Astrocyte (in vitro differentiated cells and primary cell): ENCODE results near the gene STXBP3.

Source experiments
- EZH2 ChIP-seq: IDR thresholded peaks from 2 replicates; pipeline ENCODE4 v1.6.1; 2012; ENCODE audit warnings: mild to moderate bottlenecking, low read length, inconsistent platforms; ENCODE audit not compliant: insufficient read depth
- TF ChIP-seq, protein P1 (sequence below): IDR thresholded peaks from 2 replicates; pipeline ENCODE4 v1.5.1; 2011; ENCODE audit warnings: low read depth, mild to moderate bottlenecking, inconsistent platforms, low read length, moderate library complexity; ENCODE audit not compliant: insufficient read depth

DNA sequence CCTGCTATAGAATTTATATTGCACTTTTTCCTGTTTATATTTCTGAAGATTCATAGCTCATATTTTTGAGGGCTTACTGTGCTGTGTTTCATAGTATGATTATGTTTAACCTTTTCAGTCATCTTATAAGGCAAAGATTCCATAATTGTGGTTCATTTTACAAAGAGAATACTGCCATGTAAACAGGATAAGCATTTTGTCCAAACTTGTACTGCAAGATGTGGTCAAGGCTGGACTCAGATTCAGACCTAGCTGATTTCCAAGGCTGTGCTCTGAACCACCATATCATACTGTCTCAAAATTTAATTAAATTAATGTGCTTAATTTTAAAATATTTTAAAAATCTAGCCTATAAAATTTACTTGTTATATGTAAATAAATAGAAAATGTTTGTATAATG is 31.4 kb downstream of the STXBP3 start:
- TF ChIP-seq, protein P1, sequence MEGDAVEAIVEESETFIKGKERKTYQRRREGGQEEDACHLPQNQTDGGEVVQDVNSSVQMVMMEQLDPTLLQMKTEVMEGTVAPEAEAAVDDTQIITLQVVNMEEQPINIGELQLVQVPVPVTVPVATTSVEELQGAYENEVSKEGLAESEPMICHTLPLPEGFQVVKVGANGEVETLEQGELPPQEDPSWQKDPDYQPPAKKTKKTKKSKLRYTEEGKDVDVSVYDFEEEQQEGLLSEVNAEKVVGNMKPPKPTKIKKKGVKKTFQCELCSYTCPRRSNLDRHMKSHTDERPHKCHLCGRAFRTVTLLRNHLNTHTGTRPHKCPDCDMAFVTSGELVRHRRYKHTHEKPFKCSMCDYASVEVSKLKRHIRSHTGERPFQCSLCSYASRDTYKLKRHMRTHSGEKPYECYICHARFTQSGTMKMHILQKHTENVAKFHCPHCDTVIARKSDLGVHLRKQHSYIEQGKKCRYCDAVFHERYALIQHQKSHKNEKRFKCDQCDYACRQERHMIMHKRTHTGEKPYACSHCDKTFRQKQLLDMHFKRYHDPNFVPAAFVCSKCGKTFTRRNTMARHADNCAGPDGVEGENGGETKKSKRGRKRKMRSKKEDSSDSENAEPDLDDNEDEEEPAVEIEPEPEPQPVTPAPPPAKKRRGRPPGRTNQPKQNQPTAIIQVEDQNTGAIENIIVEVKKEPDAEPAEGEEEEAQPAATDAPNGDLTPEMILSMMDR, result no peak
- TF ChIP-seq EZH2, result no peak
